Astrocyte (in vitro differentiated cells and primary cell): ENCODE measurements around the gene SMIM43.

ENCODE experiments used
- EZH2 ChIP-seq: IDR thresholded peaks from 2 replicates; pipeline ENCODE4 v1.6.1; 2012; ENCODE audit warnings: mild to moderate bottlenecking, low read length, inconsistent platforms; ENCODE audit not compliant: insufficient read depth
- TF ChIP-seq, protein P1 (sequence below): IDR thresholded peaks from 2 replicates; pipeline ENCODE4 v1.5.1; 2011; ENCODE audit warnings: low read depth, mild to moderate bottlenecking, inconsistent platforms, low read length, moderate library complexity; ENCODE audit not compliant: insufficient read depth

GRCh38 chr4:121785479-121785878, 20.5 kb upstream of the SMIM43 start:
- TF ChIP-seq, protein P1, sequence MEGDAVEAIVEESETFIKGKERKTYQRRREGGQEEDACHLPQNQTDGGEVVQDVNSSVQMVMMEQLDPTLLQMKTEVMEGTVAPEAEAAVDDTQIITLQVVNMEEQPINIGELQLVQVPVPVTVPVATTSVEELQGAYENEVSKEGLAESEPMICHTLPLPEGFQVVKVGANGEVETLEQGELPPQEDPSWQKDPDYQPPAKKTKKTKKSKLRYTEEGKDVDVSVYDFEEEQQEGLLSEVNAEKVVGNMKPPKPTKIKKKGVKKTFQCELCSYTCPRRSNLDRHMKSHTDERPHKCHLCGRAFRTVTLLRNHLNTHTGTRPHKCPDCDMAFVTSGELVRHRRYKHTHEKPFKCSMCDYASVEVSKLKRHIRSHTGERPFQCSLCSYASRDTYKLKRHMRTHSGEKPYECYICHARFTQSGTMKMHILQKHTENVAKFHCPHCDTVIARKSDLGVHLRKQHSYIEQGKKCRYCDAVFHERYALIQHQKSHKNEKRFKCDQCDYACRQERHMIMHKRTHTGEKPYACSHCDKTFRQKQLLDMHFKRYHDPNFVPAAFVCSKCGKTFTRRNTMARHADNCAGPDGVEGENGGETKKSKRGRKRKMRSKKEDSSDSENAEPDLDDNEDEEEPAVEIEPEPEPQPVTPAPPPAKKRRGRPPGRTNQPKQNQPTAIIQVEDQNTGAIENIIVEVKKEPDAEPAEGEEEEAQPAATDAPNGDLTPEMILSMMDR: no peak
- no peak for TF ChIP-seq EZH2
